GM21447 (cell line): Measurements from ENCODE around the gene MAN1A2.
"Not testable (repeated sequence)": the region's sequence is repeated elsewhere in the genome, so short reads cannot be mapped to it uniquely, and the experiment has no call there.

Experiments
- ATAC-seq: cut with Tn5 transposase; IDR thresholded peaks from one replicate; pipeline ENCODE4 v1.9.1; 2021; ENCODE audit not compliant: unreplicated experiment

Gene MAN1A2

DNA sequence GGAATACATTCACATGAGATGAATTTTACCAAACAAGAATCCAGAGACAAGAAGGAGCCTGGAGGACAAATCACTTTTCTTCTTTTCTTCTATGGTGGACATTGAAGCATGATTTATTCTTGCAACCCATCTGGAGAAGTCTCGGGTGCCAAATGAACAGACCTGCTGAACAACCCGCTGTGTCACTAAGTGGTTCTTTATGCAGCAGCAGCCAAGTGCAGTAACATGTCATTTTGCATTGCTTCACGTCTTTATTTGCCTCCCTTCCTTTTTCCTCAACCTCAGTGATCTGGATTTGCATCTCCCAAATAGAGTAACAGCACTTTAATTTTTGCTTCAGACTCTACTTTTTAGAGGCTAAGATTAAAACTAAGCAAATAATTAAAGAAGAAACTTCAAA, 188.6 kb downstream of the MAN1A2 start:
- no peak for ATAC-seq

DNA sequence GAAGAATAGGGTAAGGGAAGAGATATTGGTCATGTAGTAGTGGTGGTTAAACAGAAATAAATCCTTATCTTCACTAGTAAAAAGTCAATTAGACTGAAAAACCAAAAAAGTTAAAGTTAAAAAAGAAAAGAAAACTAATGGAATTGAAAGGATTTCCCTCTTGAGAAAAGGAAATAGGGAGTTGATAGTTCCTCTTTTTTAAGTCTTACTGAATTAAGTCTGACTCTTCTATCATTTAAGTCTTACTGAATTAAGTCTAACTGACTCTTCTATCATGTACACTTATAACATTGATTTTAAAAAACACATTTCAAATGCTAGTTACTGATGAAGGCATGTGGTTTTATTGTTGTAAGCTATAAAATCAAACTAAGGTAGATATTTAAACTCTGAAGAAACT, 189.1 kb downstream of the MAN1A2 start:
- no peak for ATAC-seq

DNA sequence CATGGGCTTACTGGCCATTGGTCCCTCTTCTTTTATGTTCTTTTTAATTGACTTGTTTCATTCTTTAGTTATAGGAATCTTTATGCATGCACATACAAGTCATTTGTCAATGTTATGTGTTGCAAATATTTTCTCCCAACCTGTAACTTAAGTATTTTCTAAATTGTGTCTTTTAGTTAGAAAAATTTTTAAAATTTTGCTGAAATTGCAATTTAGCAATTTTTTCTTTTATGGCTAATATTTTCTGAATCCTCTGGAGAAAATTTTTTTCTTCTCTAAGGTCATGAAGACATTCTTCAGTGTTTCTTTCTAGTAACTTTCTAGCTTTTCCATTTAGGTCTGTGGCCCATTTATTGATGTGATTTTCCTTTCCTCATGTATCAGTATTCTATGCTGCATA, 189.7 kb downstream of the MAN1A2 start:
- no peak for ATAC-seq

DNA sequence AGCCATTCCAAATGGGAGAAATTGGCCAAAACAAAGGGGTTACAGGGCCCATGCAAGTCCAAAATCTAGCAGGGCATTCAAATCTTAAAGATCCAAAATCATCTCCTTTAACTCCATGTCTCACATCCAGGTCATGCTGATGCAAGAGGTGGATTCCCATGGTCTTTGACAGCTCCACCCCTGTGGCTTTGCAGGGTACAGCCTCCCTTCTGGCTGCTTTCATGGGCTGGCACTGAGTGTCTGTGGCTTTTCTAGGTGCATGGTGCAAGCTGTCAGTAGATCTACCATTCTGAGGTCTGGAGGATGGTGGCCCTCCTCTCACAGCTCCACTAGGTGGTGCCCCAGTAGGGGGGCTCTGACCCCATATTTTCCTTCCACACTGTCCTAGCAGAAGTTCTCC, 191.2 kb downstream of the MAN1A2 start:
- not testable (repeated sequence) for ATAC-seq

DNA sequence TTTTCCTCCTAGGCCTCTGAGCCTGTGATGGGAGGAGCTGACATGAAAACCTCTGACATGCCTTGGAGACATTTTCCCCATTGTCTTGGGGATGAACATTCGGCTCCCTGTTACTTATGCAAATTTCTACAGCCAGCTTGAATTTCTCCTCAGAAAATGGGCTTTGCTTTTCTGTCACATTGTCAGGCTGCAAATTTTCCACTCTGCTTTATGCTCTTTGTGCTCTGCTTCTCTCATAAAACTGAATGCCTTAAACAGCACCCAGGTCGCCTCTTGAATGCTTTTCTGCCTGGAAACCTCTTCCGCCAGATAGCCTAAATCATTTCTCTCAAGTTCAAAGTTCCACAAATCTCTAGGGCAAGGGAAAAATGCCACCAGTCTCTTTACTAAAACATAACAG, 191.9 kb downstream of the MAN1A2 start:
- ATAC-seq = no peak

DNA sequence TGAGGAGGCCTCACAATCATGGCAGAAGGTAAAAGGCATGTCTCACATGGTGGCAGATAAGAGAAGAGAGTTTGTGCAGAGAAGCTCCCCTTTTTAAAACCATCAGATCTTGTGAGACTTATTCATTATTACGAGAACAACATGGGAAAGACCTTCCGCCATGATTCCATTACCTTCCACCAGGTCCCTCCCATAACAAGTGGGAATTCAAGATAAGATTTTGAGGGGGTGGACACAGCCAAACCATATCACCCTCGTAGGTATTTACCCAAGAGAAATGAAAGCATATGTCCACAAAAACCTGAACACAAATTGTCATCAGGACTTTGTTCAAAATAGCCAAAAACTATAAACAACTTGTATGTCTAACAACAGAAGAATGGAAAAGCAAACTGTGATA, 192.7 kb downstream of the MAN1A2 start:
- ATAC-seq = no peak

DNA sequence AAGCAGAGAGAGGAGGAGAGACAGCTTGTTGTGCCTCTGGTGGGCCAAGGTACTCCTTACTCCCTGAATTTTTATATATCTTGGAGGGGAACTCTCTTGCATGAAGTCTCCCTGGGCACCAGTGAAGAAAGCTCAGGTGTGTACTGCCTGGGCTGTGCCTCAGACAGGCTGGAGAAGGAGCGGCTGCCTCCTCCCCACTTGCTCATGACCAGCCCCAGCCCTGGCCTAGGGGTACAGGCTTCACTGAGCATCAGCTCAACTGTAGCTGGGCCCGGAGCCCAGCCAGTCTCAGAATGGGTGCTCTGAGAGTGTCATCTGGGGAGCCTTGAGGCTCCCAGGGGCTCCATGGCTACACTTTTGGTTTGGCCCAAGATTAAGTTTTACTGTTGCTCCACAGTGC, 193.8 kb downstream of the MAN1A2 start:
- no peak for ATAC-seq

DNA sequence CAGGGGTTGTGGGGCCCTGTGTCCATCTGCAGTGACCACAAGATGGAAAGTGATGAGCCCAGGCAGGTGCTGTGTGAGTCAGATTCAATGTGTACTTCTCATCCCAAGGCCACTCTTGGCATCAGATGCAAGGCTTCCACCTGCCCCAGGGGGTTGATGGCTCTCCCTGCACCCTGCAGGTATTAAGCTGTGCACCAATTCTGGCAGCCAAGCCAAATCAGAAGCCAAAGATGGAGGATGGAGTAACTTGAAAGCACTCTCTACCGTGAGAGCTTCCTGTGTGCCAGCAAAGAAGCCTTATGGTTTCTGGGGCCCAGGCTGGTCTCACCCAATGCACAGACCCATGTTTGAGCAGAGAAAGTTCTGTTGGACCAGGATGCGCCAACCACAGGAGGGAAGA, 194.3 kb downstream of the MAN1A2 start:
- ATAC-seq = no peak

DNA sequence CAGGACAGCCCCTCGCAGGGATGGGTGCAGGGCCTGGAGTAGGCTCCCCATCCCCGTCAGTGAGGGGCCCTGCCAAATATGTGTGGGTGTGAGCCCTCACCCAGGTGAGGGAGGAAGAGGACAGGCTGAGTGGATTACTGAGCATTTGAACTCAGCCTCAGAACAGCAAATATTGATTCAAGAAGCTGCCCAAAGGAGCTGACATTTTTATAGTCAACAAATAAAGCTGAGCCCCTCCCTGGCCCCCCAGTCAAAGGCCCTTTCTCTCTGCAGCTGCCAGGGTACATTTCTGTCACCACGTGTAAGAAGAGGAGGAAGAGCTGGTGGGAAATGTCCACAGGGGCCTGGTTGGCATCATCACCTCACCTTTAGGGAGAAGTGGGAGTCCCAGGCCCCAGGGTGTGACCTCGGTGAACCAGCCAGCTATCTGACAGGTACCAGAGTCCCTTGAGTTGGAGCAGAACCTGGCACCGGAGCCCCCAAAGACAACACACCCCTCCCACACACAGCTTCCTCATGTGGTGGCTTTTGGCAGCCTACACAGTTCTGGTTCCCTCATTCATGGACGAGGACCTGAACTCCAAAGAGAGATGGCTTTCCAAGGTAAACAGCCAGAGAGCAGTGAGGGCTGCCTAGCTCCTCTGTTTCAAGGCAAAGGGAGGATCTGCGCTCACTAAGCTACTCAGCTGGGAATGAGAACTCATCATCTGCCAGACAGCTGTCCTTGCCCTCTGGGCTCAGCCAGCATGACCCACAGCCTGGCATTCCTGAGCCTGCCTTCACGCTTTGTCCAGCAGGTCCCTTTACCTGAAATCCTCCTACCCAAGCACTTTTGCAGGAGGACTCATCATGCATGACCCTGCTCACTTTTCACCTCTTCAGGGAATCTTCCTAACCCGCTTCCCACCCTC, 195.6 kb downstream of the MAN1A2 start:
- no peak for ATAC-seq

DNA sequence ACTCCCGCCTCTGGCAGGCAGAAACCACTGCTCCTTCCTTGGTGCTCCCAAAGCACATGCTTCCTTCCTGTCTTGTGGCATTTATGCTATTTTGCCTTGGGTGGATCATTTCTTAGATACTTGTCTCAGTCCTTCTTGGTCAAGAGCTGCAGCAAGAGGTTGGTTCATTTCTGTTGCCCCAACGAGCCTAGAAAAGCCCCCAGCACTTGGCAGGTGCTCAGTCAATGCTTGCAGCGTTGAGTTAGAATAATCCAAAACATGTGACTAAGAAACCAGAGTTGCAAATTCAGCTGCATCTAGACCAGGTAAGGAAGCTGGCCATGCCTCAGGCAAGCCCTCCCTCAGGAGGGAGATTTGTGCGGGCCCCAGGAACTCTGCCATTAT, 196.2 kb downstream of the MAN1A2 start:
- no peak for ATAC-seq

DNA sequence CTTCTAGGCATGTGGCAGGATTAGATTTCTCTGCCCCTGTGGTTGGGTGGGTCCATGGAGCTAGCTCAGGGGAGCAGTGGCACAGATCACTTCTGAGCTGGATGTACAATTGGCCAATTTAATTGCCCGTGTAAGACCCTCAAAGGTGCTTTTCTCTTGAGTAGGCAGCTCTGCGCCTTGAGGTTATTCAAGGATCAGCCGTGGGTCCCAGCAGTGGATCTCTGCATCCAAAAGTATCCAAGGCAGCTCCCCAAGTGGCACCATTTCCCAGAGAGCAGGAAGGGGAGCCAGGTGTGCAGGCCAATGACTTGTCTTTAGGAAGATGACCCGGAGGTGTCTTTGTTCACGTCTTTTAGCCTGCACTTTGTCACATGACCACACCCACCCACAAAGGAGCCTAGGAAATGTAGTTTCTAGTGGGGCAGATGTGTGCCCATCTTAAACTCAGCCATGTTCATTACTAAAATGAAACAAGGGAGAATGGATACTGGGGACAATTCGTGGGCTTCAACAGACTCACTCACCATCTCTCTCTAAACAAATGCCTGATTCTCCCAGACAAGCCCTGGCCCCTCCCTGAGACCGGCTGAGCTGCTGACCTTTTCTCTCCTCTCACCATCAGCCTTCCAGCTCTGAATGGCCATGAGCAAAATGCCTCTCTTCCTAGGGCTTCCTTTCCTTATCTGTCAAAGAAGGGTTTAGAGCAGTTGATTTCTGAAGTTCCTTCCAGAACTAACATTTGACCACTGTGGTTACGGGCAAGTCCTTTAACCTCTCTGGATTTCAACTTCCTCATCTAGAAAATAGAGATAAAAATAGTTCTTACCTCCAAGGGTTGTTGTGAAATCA, 197.2 kb downstream of the MAN1A2 start:
- no peak for ATAC-seq

DNA sequence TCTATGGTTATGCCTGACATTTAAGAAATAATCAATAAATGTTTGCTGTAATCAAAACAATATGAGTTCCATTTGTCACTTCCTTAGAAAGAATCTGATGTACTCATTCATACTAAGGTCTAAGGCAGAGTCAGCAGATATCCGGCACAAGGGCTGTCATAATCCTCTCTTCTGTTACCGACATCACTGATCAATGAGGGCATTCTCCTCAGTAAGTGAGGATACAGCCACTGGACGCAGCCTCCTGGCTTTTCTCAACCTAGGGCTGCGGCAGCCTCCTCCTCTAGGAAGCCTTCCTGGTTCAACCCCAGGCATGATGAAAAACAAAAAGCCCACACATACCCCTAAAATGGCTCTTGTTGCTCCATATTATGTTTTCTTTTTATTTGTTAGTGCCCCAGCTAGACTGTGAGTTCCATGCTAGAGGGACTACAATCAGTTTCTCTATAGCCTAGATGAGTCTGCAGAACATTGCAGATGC, 197.9 kb downstream of the MAN1A2 start:
- no peak for ATAC-seq

DNA sequence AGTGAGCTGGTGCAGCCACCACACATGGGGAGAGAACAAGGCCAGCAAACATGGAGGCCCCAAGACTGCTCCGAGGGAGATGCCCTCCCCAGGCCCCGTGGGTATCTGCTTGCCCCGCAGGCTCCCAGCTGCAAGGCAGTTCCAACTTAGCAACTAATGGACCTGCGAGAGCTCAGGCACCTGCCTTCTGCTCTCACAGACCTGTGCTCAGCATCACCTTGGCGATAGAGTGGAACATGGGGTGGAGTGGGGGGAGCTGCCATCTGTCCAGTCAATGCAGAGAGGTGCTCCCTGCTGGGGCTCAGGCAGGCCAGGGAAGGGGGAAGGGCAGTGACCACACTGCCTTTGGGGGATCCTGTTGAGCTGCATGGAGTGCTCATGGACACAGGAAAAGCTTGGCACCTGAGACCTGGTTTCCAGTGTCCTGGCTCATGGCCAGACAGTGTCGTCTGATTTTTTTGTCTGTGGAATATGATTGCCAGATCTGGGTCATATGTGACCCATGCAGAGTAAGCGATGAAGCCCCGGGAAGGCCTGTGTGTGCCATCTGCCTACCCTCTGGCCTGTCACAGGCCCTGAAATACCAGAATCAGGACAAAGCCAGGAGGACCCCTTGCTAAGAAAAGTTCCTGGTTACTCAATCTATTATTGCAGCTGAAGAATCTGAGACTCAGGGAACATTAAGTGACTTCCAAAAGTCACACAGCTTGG, 198.7 kb downstream of the MAN1A2 start:
- no peak for ATAC-seq

DNA sequence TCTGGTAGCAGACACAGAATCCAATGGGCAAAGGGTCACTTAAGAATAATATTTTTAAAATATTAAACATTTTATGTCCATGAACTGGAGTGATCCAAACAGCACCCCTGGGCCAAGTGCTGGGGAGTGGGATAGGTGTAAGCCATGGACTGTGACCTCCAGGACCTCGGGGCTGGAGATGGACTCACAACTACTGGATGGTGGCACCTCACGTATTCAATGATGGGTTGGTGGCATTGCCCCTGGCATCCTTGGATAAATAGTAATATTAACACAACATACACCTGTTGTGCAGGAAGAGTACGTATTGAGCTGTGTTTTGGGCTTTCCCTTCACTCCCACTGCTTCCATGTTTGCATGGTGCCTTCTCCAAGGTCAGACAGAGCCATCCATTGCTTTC, 199.3 kb downstream of the MAN1A2 start:
- no peak for ATAC-seq

DNA sequence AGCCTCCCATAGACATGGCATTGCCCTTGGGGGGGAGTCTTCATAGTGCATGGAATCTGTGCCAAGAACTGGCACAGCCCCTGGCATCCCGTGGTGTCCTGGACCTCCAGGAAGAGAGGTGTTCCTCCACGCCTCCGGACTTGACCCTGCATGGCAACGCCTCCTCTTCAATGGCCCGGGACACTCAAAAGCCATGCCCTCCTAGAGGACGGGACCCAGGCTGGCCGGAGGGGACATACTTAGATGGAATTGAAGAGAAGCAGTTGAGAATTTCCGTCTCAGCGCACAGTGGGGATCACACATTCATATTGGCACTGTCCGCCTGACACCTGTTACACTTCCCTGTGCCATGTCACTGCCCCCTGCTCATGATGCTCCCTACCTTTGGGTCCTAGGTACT, 200.2 kb downstream of the MAN1A2 start:
- no peak for ATAC-seq

DNA sequence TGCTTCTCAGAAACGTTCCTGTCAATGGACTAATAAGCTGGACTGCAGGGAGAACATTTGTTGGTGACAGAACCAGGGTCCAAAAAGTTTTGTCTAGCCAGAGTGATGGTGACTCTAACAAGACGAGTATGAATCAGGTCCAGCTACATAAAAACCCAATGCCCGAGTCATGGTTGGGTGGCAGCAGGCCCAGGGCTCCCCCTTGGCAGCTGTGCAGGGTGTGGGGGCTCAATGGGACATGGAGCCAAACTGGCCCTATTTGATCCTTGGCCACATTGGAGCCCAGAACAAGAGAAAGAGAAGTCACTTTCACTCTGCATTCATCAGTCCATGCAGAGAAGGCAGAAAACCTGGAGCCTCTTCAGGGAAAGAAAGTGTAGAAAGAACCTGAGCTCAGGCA, 200.7 kb downstream of the MAN1A2 start:
- no peak for ATAC-seq

DNA sequence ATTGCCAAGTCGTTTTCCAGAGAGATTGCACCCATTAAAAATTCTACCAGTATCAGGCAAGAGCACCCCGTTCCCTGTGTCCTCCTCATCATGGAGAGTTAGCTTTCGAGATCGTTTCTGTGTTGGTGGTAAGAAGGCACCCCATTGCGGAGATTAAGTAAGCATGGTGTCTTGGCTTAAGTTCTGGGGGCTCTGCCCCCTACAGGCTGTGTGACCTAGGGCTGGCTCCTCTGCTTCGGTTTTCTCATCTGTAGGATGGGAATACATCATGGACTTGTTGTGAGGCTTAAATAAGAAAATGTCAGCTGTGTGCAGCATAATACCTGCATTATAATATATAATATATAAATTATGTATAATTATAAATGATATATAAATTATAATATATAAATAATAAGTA, 201.8 kb downstream of the MAN1A2 start:
- no peak for ATAC-seq

DNA sequence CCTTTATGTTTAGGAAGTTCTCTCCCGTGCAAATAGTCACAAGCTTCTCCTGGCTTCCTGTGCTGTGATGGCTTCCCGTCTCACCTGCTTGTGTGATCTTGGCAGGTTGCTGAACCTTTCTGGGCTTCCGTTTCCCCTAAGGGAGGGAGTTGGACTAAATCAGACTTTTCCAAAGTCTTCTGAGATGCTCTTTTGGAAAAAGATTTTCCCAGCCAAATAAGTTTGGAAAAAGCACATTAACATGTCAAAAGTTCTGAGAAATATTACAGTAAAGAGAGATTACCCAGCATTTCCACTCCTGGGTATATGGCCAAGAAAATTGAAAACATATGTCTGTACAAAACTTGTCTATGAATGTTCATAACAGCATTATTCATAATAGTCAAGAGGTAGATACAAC, 202.6 kb downstream of the MAN1A2 start:
- no peak for ATAC-seq

DNA sequence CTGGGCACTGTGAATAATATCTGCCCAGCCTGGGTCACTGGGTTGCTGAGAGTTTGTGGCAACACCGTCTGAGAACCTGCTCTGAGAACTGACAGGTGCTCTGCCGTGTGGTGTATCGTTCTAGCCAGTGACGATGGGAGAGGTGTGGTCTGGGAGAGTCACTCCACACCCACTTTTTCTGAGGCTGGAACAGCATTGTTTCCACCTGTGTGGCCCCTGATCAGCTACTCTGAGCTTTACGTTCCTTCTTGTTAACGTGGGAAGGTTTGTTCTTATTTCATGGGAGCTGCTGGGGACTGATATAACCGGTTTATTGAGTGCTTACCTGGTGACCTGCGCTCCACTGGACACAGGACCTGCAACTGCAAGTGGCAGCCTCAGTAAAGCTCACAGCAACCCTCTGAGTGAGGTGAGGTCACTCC, 203.8 kb downstream of the MAN1A2 start:
- no peak for ATAC-seq

DNA sequence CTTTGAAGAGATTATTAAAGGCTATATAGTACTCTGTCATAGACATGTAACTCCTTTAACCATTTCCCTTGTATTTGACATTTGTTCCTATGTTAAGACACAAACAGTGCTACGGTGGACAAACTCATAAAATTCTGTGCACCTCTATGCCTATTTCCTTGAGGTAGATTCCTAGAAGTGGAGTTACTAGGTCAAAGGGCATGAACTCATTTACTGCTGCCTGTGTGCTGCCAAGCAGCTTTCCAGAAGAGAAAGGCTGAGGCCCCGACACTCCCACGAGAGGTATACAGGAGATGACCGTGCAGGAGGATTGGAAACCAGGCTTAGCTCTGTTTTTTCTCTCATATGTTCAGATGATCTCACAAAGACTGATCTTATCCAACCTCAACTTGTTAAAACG, 204.2 kb downstream of the MAN1A2 start:
- ATAC-seq = no peak

DNA sequence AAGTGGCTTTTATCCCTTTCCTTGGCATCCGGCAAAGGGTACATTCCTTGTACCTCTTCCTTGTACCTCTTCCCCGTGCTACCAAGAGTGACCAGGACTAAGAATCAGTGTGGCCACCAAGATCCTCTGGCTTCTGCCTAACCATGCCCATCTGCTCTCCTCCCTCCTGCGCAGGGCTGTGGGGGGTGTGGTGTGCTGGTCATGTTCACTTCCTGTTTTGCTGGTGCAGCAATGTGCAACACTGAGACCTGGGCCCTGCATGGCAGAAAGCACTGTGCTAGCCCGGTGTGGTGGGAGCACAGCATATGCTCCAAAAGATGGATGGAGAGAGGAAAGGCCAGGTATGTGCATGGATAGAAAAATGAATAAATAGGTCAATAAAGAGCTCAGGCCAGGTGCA, 205.3 kb downstream of the MAN1A2 start:
- no peak for ATAC-seq
